Urinary bladder (tissue), 2 donors: ENCODE results near the gene STIP1. TPM values are rescaled to one million over a fixed set of nuclear protein-coding genes. Genes with fewer than 3 reads are reported as not detected.

ENCODE experiments used
- polyA plus RNA-seq: library from polyadenylated mRNA; stranded (reverse); fragments of 200-250 nt; gene quantifications from one replicate; pipeline ENCODE4 v1.2.3, GENCODE V29; 2013
- total RNA-seq: library from RNA; depleted of rRNA; stranded (reverse); fragments of >200 nt; gene quantifications from one replicate; pipeline ENCODE4 v1.2.3, GENCODE V29; 2014
- donor health status: healthy.

Gene STIP1
- total and polyA plus RNA-seq, 2 donors = 42.7 to 84.0 TPM

Other genes with a start within 250 kb of the STIP1 start
- 13.6 TPM for gene NAA40, start 247.2 kb upstream of the STIP1 start, total RNA-seq
- 8.2 TPM for gene NAA40, start 247.2 kb upstream of the STIP1 start, polyA plus RNA-seq
- 255 TPM for gene COX8A, start 211.6 kb upstream of the STIP1 start, total RNA-seq
- 851 TPM for gene COX8A, start 211.6 kb upstream of the STIP1 start, polyA plus RNA-seq
- gene OTUB1, start 199.7 kb upstream of the STIP1 start, total RNA-seq = 19.5 TPM
- 78.9 TPM for gene OTUB1, start 199.7 kb upstream of the STIP1 start, polyA plus RNA-seq
- 1.7 TPM for gene FLRT1, start 150.2 kb upstream of the STIP1 start, total RNA-seq
- 0.66 TPM for gene FLRT1, start 150.2 kb upstream of the STIP1 start, polyA plus RNA-seq
- 9.8 TPM for gene MACROD1, start 20.1 kb upstream of the STIP1 start, total RNA-seq
- gene MACROD1, start 20.1 kb upstream of the STIP1 start, polyA plus RNA-seq = 25.1 TPM
- gene FERMT3, start 20.6 kb downstream of the STIP1 start, total RNA-seq = 7.8 TPM
- 16.8 TPM for gene FERMT3, start 20.6 kb downstream of the STIP1 start, polyA plus RNA-seq
- gene TRPT1, start 40.0 kb downstream of the STIP1 start, total RNA-seq = 12.7 TPM
- 45.3 TPM for gene TRPT1, start 40.0 kb downstream of the STIP1 start, polyA plus RNA-seq
- 15.4 TPM for gene NUDT22, start 40.1 kb downstream of the STIP1 start, total RNA-seq
- gene NUDT22, start 40.1 kb downstream of the STIP1 start, polyA plus RNA-seq = 61.0 TPM
- 10.7 TPM for gene DNAJC4, start 44.4 kb downstream of the STIP1 start, total RNA-seq
- gene DNAJC4, start 44.4 kb downstream of the STIP1 start, polyA plus RNA-seq = 57.6 TPM
- gene VEGFB, start 48.4 kb downstream of the STIP1 start, total RNA-seq = 18.9 TPM
- gene VEGFB, start 48.4 kb downstream of the STIP1 start, polyA plus RNA-seq = 123 TPM
- gene FKBP2, start 54.9 kb downstream of the STIP1 start, total RNA-seq = 29.2 TPM
- gene FKBP2, start 54.9 kb downstream of the STIP1 start, polyA plus RNA-seq = 167 TPM
- gene PPP1R14B, start 60.8 kb downstream of the STIP1 start, total RNA-seq = 31.6 TPM
- gene PPP1R14B, start 60.8 kb downstream of the STIP1 start, polyA plus RNA-seq = 62.8 TPM
- 14.8 TPM for gene PLCB3, start 65.4 kb downstream of the STIP1 start, total RNA-seq
- gene PLCB3, start 65.4 kb downstream of the STIP1 start, polyA plus RNA-seq = 18.2 TPM
- 34.2 TPM for gene BAD, start 98.5 kb downstream of the STIP1 start, total RNA-seq
- gene BAD, start 98.5 kb downstream of the STIP1 start, polyA plus RNA-seq = 111 TPM
- gene GPR137, start 99.7 kb downstream of the STIP1 start, total RNA-seq = 4.7 TPM
- 48.3 TPM for gene GPR137, start 99.7 kb downstream of the STIP1 start, polyA plus RNA-seq
- not detected for gene KCNK4, start 105.1 kb downstream of the STIP1 start, total RNA-seq
- 0.13 TPM for gene KCNK4, start 105.1 kb downstream of the STIP1 start, polyA plus RNA-seq
- not detected for gene CATSPERZ, start 114.2 kb downstream of the STIP1 start, total RNA-seq
- gene CATSPERZ, start 114.2 kb downstream of the STIP1 start, polyA plus RNA-seq = 0.29 TPM
- 13.3 TPM for gene ESRRA, start 119.4 kb downstream of the STIP1 start, total RNA-seq
- 53.2 TPM for gene ESRRA, start 119.4 kb downstream of the STIP1 start, polyA plus RNA-seq
- gene TRMT112, start 131.4 kb downstream of the STIP1 start, total RNA-seq = 124 TPM
- gene TRMT112, start 131.4 kb downstream of the STIP1 start, polyA plus RNA-seq = 245 TPM
- 69.0 TPM for gene PRDX5, start 131.9 kb downstream of the STIP1 start, total RNA-seq
- 294 TPM for gene PRDX5, start 131.9 kb downstream of the STIP1 start, polyA plus RNA-seq
- gene CCDC88B, start 154.0 kb downstream of the STIP1 start, total RNA-seq = 2.6 TPM
- 10.2 TPM for gene CCDC88B, start 154.0 kb downstream of the STIP1 start, polyA plus RNA-seq
- 14.8 TPM for gene RPS6KA4, start 173.0 kb downstream of the STIP1 start, total RNA-seq
- 32.7 TPM for gene RPS6KA4, start 173.0 kb downstream of the STIP1 start, polyA plus RNA-seq